Fibroblast of lung (primary cell): ENCODE results near the gene CABP4. TPM values are rescaled to one million over a fixed set of nuclear protein-coding genes. Genes with fewer than 3 reads are reported as not detected.

Experiments
- DNase-seq, 2 donors: peaks; one replicate each; pipeline versions ENCODE4 v3.0.0 to v3.0.0-alpha.2; 2010; ENCODE audit warnings: low read depth in 2 of 2
- H2AFZ ChIP-seq: 2 replicates; pipeline ENCODE4 v1.5.1; 2012; ENCODE audit warnings: low read length, control low read depth, inconsistent platforms
- H3K27ac ChIP-seq: 2 replicates; pipeline ENCODE4 v1.5.1; 2011; ENCODE audit warnings: low read length, control low read depth; ENCODE audit not compliant: insufficient read depth
- H3K27me3 ChIP-seq: 2 replicates; pipeline ENCODE4 v1.5.1; 2011; ENCODE audit warnings: mild to moderate bottlenecking, low read length; ENCODE audit not compliant: control insufficient read depth, insufficient read depth
- H3K36me3 ChIP-seq: 2 replicates; pipeline ENCODE4 v1.5.1; 2011; ENCODE audit warnings: low read length; ENCODE audit not compliant: control insufficient read depth, insufficient read depth
- H3K4me1 ChIP-seq: 2 replicates; pipeline ENCODE4 v1.5.1; 2011; ENCODE audit warnings: low read length; ENCODE audit not compliant: control insufficient read depth, insufficient read depth; ENCODE audit errors: extremely low read depth
- H3K4me2 ChIP-seq: 2 replicates; pipeline ENCODE4 v1.5.1; 2011; ENCODE audit warnings: low read length, control low read depth; ENCODE audit not compliant: insufficient read depth; ENCODE audit errors: extremely low read depth
- H3K4me3 ChIP-seq, 4 experiments: fragments of 200-600 bp in 1 of 4; sonication (generic) in 1 of 4; replicated peaks in 1 of 4; 2 replicates each; pipeline ENCODE4 v1.5.1; 2011 to 2016; ENCODE audit warnings: low read length in 4 of 4, low read depth in 3 of 4, mild to moderate bottlenecking in 3 of 4, control low read depth in 2 of 4, inconsistent platforms in 1 of 4, mixed read lengths in 1 of 4; ENCODE audit not compliant: insufficient read depth in 1 of 4; ENCODE audit errors: control extremely low read depth in 1 of 4
- H3K79me2 ChIP-seq: 2 replicates; pipeline ENCODE4 v1.5.1; 2012; ENCODE audit warnings: mild to moderate bottlenecking, low read length, inconsistent platforms; ENCODE audit not compliant: control insufficient read depth, insufficient read depth
- H3K9ac ChIP-seq: 2 replicates; pipeline ENCODE4 v1.5.1; 2011; ENCODE audit warnings: mild to moderate bottlenecking, low read length, control low read depth; ENCODE audit not compliant: insufficient read depth
- H3K9me3 ChIP-seq: 2 replicates; pipeline ENCODE4 v1.5.1; 2012; ENCODE audit warnings: low read depth, low read length; ENCODE audit not compliant: control insufficient read depth, insufficient read depth
- H4K20me1 ChIP-seq: 2 replicates; pipeline ENCODE4 v1.5.1; 2011; ENCODE audit warnings: low read length; ENCODE audit not compliant: control insufficient read depth, insufficient read depth; ENCODE audit errors: extremely low read depth
- EZH2 ChIP-seq: IDR thresholded peaks from 2 replicates; pipeline ENCODE4 v1.5.1; 2012; ENCODE audit warnings: low read length, control low read depth, mild to moderate bottlenecking; ENCODE audit errors: missing control alignments
- polyA plus RNA-seq, 2 donors: library from polyadenylated mRNA; depleted of rRNA in 1 of 2; stranded (reverse) in 1 of 2; unstranded in 1 of 2; fragments of >200 nt; gene quantifications; 2 replicates each; pipeline ENCODE4 v1.2.1, GENCODE V29; 2011 to 2012; ENCODE audit warnings: missing spikeins in 1 of 2
- total RNA-seq: library from RNA; depleted of rRNA; stranded (reverse); fragments of >200 nt; gene quantifications from 2 replicates; pipeline ENCODE4 v1.2.1, GENCODE V29; 2014
- TF ChIP-seq, protein P1 (sequence below), 2 donors: IDR thresholded peaks in 1 of 2; conservative IDR thresholded peaks in 1 of 2; 1 replicate in 1 of 2; 2 replicates in 1 of 2; pipeline ENCODE4 v1.5.1; 2011 to 2012; ENCODE audit warnings: low read length in 2 of 2, control low read depth in 1 of 2, inconsistent platforms in 1 of 2, low read depth in 1 of 2, mild to moderate bottlenecking in 1 of 2

The CABP4 gene
- total and polyA plus RNA-seq, 2 donors (not counting 1 experiment from before 2014, with no cell fraction given) = not detected

- Histone ChIP-seq H3K4me1 (peaks cover 5% of the 10 kb centered on the region), H3K9me3 (no peaks in the 10 kb centered on the region), H3K4me3 (no peak overlapping the region), H3K27ac (no peak overlapping the region), H2AFZ (no peak overlapping the region), H3K9ac (no peak overlapping the region), H3K27me3 (peaks cover 8% of the 10 kb centered on the region), H4K20me1 (no peaks in the 10 kb centered on the region), H3K79me2 (no peaks in the 10 kb centered on the region), H3K4me2 (no peak overlapping the region), H3K36me3 (no peaks in the 10 kb centered on the region)
- DNase-seq = no peak
- TF ChIP-seq EZH2 = no peak
- TF ChIP-seq, protein P1, sequence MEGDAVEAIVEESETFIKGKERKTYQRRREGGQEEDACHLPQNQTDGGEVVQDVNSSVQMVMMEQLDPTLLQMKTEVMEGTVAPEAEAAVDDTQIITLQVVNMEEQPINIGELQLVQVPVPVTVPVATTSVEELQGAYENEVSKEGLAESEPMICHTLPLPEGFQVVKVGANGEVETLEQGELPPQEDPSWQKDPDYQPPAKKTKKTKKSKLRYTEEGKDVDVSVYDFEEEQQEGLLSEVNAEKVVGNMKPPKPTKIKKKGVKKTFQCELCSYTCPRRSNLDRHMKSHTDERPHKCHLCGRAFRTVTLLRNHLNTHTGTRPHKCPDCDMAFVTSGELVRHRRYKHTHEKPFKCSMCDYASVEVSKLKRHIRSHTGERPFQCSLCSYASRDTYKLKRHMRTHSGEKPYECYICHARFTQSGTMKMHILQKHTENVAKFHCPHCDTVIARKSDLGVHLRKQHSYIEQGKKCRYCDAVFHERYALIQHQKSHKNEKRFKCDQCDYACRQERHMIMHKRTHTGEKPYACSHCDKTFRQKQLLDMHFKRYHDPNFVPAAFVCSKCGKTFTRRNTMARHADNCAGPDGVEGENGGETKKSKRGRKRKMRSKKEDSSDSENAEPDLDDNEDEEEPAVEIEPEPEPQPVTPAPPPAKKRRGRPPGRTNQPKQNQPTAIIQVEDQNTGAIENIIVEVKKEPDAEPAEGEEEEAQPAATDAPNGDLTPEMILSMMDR (conservative IDR thresholded peaks at IDR 0.05 in 1 of 2, IDR thresholded peaks at IDR 0.05 in 1 of 2; ENCODE audit: low read depth in 1 of 2, low read length in 2 of 2) = no peak
Measured at GRCh38 chr11:67419325-67420049, 35.7 kb upstream of the CABP4 start.

DNA sequence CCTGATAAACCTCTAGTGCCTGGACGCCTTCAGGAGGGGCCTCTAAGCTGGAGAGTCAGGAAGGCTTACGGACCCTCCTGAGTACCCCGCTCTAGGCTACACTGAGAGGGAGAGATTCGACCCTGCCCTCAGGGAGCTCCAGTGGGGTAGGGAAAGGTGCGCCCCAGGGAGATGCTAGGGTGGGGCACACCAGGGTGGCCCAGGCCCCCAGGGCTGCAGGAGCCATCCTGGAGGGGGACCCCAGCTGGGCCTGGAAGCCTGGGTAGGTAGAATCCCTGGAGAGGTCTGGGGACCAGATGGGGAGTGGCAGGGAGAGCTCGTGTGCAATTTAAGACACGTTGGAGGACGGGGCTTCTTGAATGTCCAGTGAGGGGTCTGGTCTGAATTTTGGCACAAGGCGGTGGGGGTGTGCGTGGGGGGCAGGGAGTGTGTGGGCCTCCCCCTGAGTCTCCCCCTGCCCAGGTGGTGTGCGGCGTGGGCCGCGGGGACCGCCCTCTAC, 35.0 kb upstream of the CABP4 start:
- H4K20me1 ChIP-seq = no peaks in the 10 kb centered on the region
- peaks cover 5% of the 10 kb centered on the region for H3K4me1 ChIP-seq
- H3K9me3 ChIP-seq = no peaks in the 10 kb centered on the region
- no peaks in the 10 kb centered on the region for H3K79me2 ChIP-seq
- peak overlapping the region; percentile 27 for H3K27ac ChIP-seq
- peak overlapping the region; percentile 59 for H2AFZ ChIP-seq
- H3K36me3 ChIP-seq = no peaks in the 10 kb centered on the region
- H3K4me2 ChIP-seq = peak overlapping the region; percentile 85
- H3K4me3 ChIP-seq = peak overlapping the region in 3 of 4 experiments; percentile 27 to 55 (median 47)
- H3K27me3 ChIP-seq = peaks cover 1% of the 10 kb centered on the region
- H3K9ac ChIP-seq = peak overlapping the region; percentile 69
- no peak for DNase-seq
- no peak for TF ChIP-seq EZH2
- TF ChIP-seq, protein P1 (conservative IDR thresholded peaks at IDR 0.05 in 1 of 2, IDR thresholded peaks at IDR 0.05 in 1 of 2; ENCODE audit: low read depth in 1 of 2, low read length in 2 of 2) = no peak

GRCh38 chr11:67420646-67421429, 34.3 kb upstream of the CABP4 start:
- no peaks in the 10 kb centered on the region for H3K9me3 ChIP-seq
- no peaks in the 10 kb centered on the region for H3K79me2 ChIP-seq
- peak; percentile 82 to 84 for DNase-seq
- H3K36me3 ChIP-seq = no peaks in the 10 kb centered on the region
- peaks cover 5% of the 10 kb centered on the region for H3K4me1 ChIP-seq
- peak overlapping the region; percentile 85 for H3K4me2 ChIP-seq
- H3K9ac ChIP-seq = peak overlapping the region; percentile 69
- H3K27ac ChIP-seq = peak overlapping the region; percentile 27
- H4K20me1 ChIP-seq = no peaks in the 10 kb centered on the region
- H2AFZ ChIP-seq = peak overlapping the region; percentile 59
- no peak for TF ChIP-seq EZH2
- TF ChIP-seq, protein P1 (conservative IDR thresholded peaks at IDR 0.05 in 1 of 2, IDR thresholded peaks at IDR 0.05 in 1 of 2; ENCODE audit: low read depth in 1 of 2, low read length in 2 of 2) = no peak
- H3K27me3 ChIP-seq = no peaks in the 10 kb centered on the region
- H3K4me3 ChIP-seq = peak overlapping the region in 2 of 4 experiments; percentile 47 to 55
